Neural cell (in vitro differentiated cells): ENCODE data around the gene XXYLT1. TPM values are rescaled to one million over a fixed set of nuclear protein-coding genes. Genes with fewer than 3 reads are reported as not detected.

Source experiments
- H2AFZ ChIP-seq: fragments of 200-600, 300-800 bp; sonication (generic), shearing (Covaris generic); 2 replicates; pipeline ENCODE4 v1.6.0; 2014; ENCODE audit warnings: low read depth, mild to moderate bottlenecking, antibody characterized with exemption, low read length, moderate library complexity
- H3F3A ChIP-seq: fragments of 200-600 bp; shearing (Covaris generic); 2 replicates; pipeline ENCODE4 v1.6.1; 2016; ENCODE audit warnings: mild to moderate bottlenecking, moderate library complexity, mixed read lengths, antibody characterized with exemption, low read length; ENCODE audit not compliant: insufficient read depth, poor library complexity, severe bottlenecking
- H3K27ac ChIP-seq: fragments of 200-600, 300-800 bp; sonication (generic), shearing (Covaris generic); 2 replicates; pipeline ENCODE4 v1.5.1; 2014; ENCODE audit warnings: mild to moderate bottlenecking, low read length, moderate library complexity
- H3K27me3 ChIP-seq: fragments of 300-800, 200-600 bp; sonication (generic), shearing (Covaris generic); 2 replicates; pipeline ENCODE4 v1.6.0; 2014; ENCODE audit warnings: mild to moderate bottlenecking, low read depth, low read length, moderate library complexity; ENCODE audit not compliant: insufficient read depth
- H3K36me3 ChIP-seq: fragments of 300-800, 200-600 bp; sonication (generic), shearing (Covaris generic); 2 replicates; pipeline ENCODE4 v1.5.1; 2014; ENCODE audit warnings: mild to moderate bottlenecking, antibody characterized with exemption, low read length, moderate library complexity; ENCODE audit not compliant: insufficient read depth
- H3K4me2 ChIP-seq: fragments of 300-800, 200-600 bp; sonication (generic), shearing (Covaris generic); 2 replicates; pipeline ENCODE4 v1.6.0; 2014; ENCODE audit warnings: mild to moderate bottlenecking, low read length
- H3K4me3 ChIP-seq: fragments of 300-800, 200-600 bp; sonication (generic), shearing (Covaris generic); 2 replicates; pipeline ENCODE4 v1.5.1; 2014; ENCODE audit warnings: mild to moderate bottlenecking, low read length, moderate library complexity
- H3K79me2 ChIP-seq: fragments of 200-600 bp; shearing (Covaris generic); replicated peaks from 2 replicates; pipeline ENCODE4 v1.6.0; 2014; ENCODE audit warnings: mild to moderate bottlenecking, low read length, moderate library complexity; ENCODE audit not compliant: insufficient read depth
- H3K9ac ChIP-seq: fragments of 300-800, 200-600 bp; sonication (generic), shearing (Covaris generic); 2 replicates; pipeline ENCODE4 v1.6.1; 2016; ENCODE audit warnings: mild to moderate bottlenecking, low read length, mixed read lengths
- H3K9me2 ChIP-seq: fragments of 200-600 bp; shearing (Covaris generic); 2 replicates; pipeline ENCODE4 v1.6.1; 2016; ENCODE audit warnings: mild to moderate bottlenecking, low read length, mixed read lengths; ENCODE audit not compliant: insufficient read depth
- H3K9me3 ChIP-seq: fragments of 200-600, 300-800 bp; sonication (generic), shearing (Covaris generic); 2 replicates; pipeline ENCODE4 v1.6.1; 2016; ENCODE audit warnings: mild to moderate bottlenecking, mixed run types, low read length, moderate library complexity, mixed read lengths
- H4K20me1 ChIP-seq: fragments of 200-600 bp; shearing (Covaris generic); 2 replicates; pipeline ENCODE4 v1.6.1; 2016; ENCODE audit warnings: mild to moderate bottlenecking, mixed run types; ENCODE audit not compliant: insufficient read depth
- EP300 ChIP-seq: fragments of 450-650 bp; conservative IDR thresholded peaks from 2 replicates; pipeline ENCODE4 v1.6.1; 2014; ENCODE audit warnings: antibody characterized with exemption, mild to moderate bottlenecking, moderate library complexity; ENCODE audit not compliant: poor library complexity, severe bottlenecking
- EZH2 ChIP-seq: fragments of 200-600, 300-800 bp; shearing (Covaris generic), sonication (generic); IDR thresholded peaks from 2 replicates; pipeline ENCODE4 v1.6.1; 2014; ENCODE audit warnings: antibody characterized with exemption, low read length, borderline replicate concordance, mild to moderate bottlenecking; ENCODE audit not compliant: insufficient read depth, poor library complexity, severe bottlenecking
- MXI1 ChIP-seq: fragments of 450-650 bp; conservative IDR thresholded peaks from 2 replicates; pipeline ENCODE4 v1.6.1; 2014; ENCODE audit warnings: antibody characterized with exemption, mild to moderate bottlenecking; ENCODE audit not compliant: poor library complexity, severe bottlenecking
- POLR2AphosphoS5 ChIP-seq: IDR thresholded peaks from 2 replicates; pipeline ENCODE4 v1.6.1; 2012
- RAD21 ChIP-seq: fragments of 450-650 bp; conservative IDR thresholded peaks from 2 replicates; pipeline ENCODE4 v1.6.1; 2014; ENCODE audit warnings: antibody characterized with exemption, mild to moderate bottlenecking, moderate library complexity
- SMC3 ChIP-seq: fragments of 450-650 bp; conservative IDR thresholded peaks from 2 replicates; pipeline ENCODE4 v1.6.1; 2014; ENCODE audit warnings: antibody characterized with exemption, mild to moderate bottlenecking, moderate library complexity; ENCODE audit not compliant: poor library complexity
- TAF1 ChIP-seq: IDR thresholded peaks from 2 replicates; pipeline ENCODE4 v1.6.1; 2012; ENCODE audit warnings: low read depth
- polyA plus RNA-seq: library from polyadenylated mRNA; depleted of rRNA; stranded (reverse); fragments of >200 nt; gene quantifications from 2 replicates; pipeline ENCODE4 v1.2.3, GENCODE V29; 2014
- TF ChIP-seq, protein P1 (sequence below): IDR thresholded peaks from 2 replicates; pipeline ENCODE4 v1.6.1; 2012; ENCODE audit warnings: borderline replicate concordance
- TF ChIP-seq, protein P2 (sequence below): fragments of 450-650 bp; IDR thresholded peaks from 2 replicates; pipeline ENCODE4 v1.5.1; 2014; ENCODE audit warnings: antibody characterized with exemption, mild to moderate bottlenecking, moderate library complexity; ENCODE audit not compliant: poor library complexity, severe bottlenecking

The XXYLT1 gene
- polyA plus RNA-seq, 1 donor from 2014 or later = 25.4 TPM

- H2AFZ ChIP-seq = no peak overlapping the region
- H4K20me1 ChIP-seq = no peaks in the 10 kb centered on the region
- no peaks in the 10 kb centered on the region for H3K36me3 ChIP-seq
Observed at GRCh38 chr3:195263925-195264600, 6.9 kb downstream of the XXYLT1 start.

DNA sequence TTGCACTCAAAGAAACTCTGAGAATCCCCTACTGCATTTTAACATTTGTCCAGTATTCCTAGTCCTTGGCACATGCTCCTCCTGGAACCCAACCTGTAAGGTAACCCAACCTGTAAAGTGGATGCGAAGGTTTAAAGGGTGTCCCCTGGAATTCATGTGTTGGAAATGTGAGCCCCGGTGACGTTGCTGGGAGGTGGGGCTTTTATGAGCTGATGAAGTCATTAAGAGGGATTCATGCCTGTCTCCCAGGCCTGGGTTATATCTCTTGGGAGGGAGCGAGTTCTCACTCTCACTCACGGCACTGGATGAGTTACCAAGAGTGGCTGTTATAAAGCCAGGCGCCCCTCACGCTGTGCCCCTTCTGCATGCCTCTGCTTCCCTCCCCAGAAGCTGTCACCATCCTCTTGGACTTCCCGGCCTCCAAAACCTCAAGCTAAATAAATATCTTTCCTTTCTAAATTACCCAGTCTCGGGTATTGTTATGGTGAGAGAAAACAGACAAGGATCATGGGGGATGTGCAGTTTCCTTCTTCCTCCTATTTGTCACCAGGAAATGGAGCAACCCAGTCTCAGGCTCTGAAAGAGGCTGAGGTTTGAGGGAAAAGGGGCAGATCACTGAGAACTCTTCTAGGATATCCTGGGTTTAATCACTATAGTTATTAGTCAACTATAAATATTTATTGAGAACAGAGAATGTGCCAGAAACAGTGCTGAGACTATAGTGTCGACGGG is 7.6 kb downstream of the XXYLT1 start:
- Histone ChIP-seq H3K9me3 (no peaks in the 10 kb centered on the region), H3K36me3 (no peaks in the 10 kb centered on the region), H3K27ac (no peak overlapping the region), H3K79me2 (peaks cover 4% of the 10 kb centered on the region), H3K4me3 (no peak overlapping the region), H3K9ac (no peak overlapping the region), H3K27me3 (no peaks in the 10 kb centered on the region), H3K9me2 (no peaks in the 10 kb centered on the region), H4K20me1 (no peaks in the 10 kb centered on the region), H2AFZ (no peak overlapping the region), H3F3A (no peaks in the 10 kb centered on the region), H3K4me2 (no peak overlapping the region)
- TF ChIP-seq EP300 (no peak), MXI1 (no peak), EZH2 (no peak), RAD21 (no peak), POLR2AphosphoS5 (no peak), TAF1 (no peak), SMC3 (no peak)
- TF ChIP-seq, protein P1, sequence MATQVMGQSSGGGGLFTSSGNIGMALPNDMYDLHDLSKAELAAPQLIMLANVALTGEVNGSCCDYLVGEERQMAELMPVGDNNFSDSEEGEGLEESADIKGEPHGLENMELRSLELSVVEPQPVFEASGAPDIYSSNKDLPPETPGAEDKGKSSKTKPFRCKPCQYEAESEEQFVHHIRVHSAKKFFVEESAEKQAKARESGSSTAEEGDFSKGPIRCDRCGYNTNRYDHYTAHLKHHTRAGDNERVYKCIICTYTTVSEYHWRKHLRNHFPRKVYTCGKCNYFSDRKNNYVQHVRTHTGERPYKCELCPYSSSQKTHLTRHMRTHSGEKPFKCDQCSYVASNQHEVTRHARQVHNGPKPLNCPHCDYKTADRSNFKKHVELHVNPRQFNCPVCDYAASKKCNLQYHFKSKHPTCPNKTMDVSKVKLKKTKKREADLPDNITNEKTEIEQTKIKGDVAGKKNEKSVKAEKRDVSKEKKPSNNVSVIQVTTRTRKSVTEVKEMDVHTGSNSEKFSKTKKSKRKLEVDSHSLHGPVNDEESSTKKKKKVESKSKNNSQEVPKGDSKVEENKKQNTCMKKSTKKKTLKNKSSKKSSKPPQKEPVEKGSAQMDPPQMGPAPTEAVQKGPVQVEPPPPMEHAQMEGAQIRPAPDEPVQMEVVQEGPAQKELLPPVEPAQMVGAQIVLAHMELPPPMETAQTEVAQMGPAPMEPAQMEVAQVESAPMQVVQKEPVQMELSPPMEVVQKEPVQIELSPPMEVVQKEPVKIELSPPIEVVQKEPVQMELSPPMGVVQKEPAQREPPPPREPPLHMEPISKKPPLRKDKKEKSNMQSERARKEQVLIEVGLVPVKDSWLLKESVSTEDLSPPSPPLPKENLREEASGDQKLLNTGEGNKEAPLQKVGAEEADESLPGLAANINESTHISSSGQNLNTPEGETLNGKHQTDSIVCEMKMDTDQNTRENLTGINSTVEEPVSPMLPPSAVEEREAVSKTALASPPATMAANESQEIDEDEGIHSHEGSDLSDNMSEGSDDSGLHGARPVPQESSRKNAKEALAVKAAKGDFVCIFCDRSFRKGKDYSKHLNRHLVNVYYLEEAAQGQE = no peak
- TF ChIP-seq, protein P2, sequence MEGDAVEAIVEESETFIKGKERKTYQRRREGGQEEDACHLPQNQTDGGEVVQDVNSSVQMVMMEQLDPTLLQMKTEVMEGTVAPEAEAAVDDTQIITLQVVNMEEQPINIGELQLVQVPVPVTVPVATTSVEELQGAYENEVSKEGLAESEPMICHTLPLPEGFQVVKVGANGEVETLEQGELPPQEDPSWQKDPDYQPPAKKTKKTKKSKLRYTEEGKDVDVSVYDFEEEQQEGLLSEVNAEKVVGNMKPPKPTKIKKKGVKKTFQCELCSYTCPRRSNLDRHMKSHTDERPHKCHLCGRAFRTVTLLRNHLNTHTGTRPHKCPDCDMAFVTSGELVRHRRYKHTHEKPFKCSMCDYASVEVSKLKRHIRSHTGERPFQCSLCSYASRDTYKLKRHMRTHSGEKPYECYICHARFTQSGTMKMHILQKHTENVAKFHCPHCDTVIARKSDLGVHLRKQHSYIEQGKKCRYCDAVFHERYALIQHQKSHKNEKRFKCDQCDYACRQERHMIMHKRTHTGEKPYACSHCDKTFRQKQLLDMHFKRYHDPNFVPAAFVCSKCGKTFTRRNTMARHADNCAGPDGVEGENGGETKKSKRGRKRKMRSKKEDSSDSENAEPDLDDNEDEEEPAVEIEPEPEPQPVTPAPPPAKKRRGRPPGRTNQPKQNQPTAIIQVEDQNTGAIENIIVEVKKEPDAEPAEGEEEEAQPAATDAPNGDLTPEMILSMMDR = no peak

More at GRCh38 chr3:195263925-195264600, 6.9 kb downstream of the XXYLT1 start:
- no peaks in the 10 kb centered on the region for H3F3A ChIP-seq
- H3K27ac ChIP-seq = no peak overlapping the region
- no peak overlapping the region for H3K4me3 ChIP-seq
- H3K9me3 ChIP-seq = no peaks in the 10 kb centered on the region
- TF ChIP-seq TAF1 = no peak
- H3K4me2 ChIP-seq = no peak overlapping the region
- H3K27me3 ChIP-seq = no peaks in the 10 kb centered on the region
- no peaks in the 10 kb centered on the region for H3K9me2 ChIP-seq
- H3K79me2 ChIP-seq = peaks cover 8% of the 10 kb centered on the region
- H3K9ac ChIP-seq = no peak overlapping the region
